Lung (tissue), 12 donors: ENCODE results near the gene DISC1. TPM values are rescaled to one million over a fixed set of nuclear protein-coding genes. Genes with fewer than 3 reads are reported as not detected.
A peak's percentile ranks its signal among the peaks of the same experiment; 100 is the strongest.

Experiments used
- ATAC-seq: fragments of 200-7000 bp; cut with Tn5 transposase; one replicate; pipeline ENCODE4 v1.9.1; 2020; ENCODE audit warnings: moderate number of reproducible peaks; ENCODE audit not compliant: insufficient read depth, low FRiP score
- DNase-seq, 3 donors: peaks; one replicate each; pipeline ENCODE4 v3.0.0-alpha.2; 2013 to 2017
- H3K27ac ChIP-seq, 2 donors: one replicate each; pipeline ENCODE4 v1.5.1; 2013; ENCODE audit warnings: mild to moderate bottlenecking in 2 of 2, moderate library complexity in 2 of 2, control low read depth in 1 of 2, inconsistent platforms in 1 of 2, low read depth in 1 of 2, low read length in 1 of 2
- H3K27me3 ChIP-seq, 3 donors: one replicate each; pipeline ENCODE4 v1.5.1; 2013; ENCODE audit warnings: low read length in 2 of 3; ENCODE audit not compliant: control insufficient read depth in 3 of 3, insufficient read depth in 3 of 3
- H3K36me3 ChIP-seq, 4 donors: one replicate each; pipeline ENCODE4 v1.5.1; 2013; ENCODE audit warnings: low read length in 4 of 4, mild to moderate bottlenecking in 1 of 4, moderate library complexity in 1 of 4; ENCODE audit not compliant: control insufficient read depth in 4 of 4, insufficient read depth in 4 of 4
- H3K4me1 ChIP-seq, 5 donors: one replicate each; pipeline ENCODE4 v1.5.1; 2013; ENCODE audit warnings: low read length in 5 of 5, mild to moderate bottlenecking in 2 of 5, moderate library complexity in 1 of 5; ENCODE audit not compliant: control insufficient read depth in 5 of 5, insufficient read depth in 5 of 5
- H3K4me3 ChIP-seq: one replicate; pipeline ENCODE4 v1.5.1; 2013; ENCODE audit warnings: mild to moderate bottlenecking, control low read depth, moderate library complexity
- H3K9ac ChIP-seq, 2 donors: one replicate each; pipeline ENCODE4 v1.5.1; 2013; ENCODE audit warnings: low read length in 2 of 2, control low read depth in 1 of 2; ENCODE audit not compliant: insufficient read depth in 1 of 2
- H3K9me3 ChIP-seq, 4 donors: one replicate each; pipeline ENCODE4 v1.5.1; 2013; ENCODE audit warnings: low read length in 3 of 4, mild to moderate bottlenecking in 1 of 4, moderate library complexity in 1 of 4; ENCODE audit not compliant: control insufficient read depth in 4 of 4, insufficient read depth in 3 of 4
- CTCF ChIP-seq: IDR thresholded peaks from 2 replicates; pipeline ENCODE4 v1.5.1; 2012; ENCODE audit warnings: mild to moderate bottlenecking; ENCODE audit errors: control extremely low read depth, extremely low read depth
- WGBS, 2 donors: extraction: QIAGEN DNeasy Blood & Tissue Kit; methylation state at CpG; one replicate each; pipeline ENCODE4 v1.1.7; 2013; 5-methylcytosine and 5-hydroxymethylcytosine counted together
- polyA plus RNA-seq, 2 donors: library from polyadenylated mRNA; stranded (reverse); fragments of 200-250 nt; gene quantifications; one replicate each; pipeline ENCODE4 v1.2.1, GENCODE V29; 2013
- total RNA-seq, 2 donors: library from RNA; depleted of rRNA in 1 of 2; stranded (reverse); fragments of >200 nt in 1 of 2; gene quantifications; one replicate each; pipeline ENCODE4 v1.2.1, GENCODE V29; 2014 to 2021
- donor health status: control.
- donor health status: control.
- donor health status: Bipolar disorder and iron deficiency.
- donor health status: healthy.
- donor health status: DM: yes; HTN: yes; CAD: no.

DISC1 gene
- total and polyA plus RNA-seq, 4 donors: 0.98 to 32.9 (median 6.1) TPM

- DNase-seq (no peak), ATAC-seq (peak; percentile 75)
- H3K4me1 ChIP-seq: peaks cover 0 to 2% (median 0%) of the 10 kb centered on the region in 5 donors
- no peaks in the 10 kb centered on the region for H3K9me3 ChIP-seq
- H3K27me3 ChIP-seq: no peaks in the 10 kb centered on the region
- H3K4me3 ChIP-seq: no peak overlapping the region
- H3K36me3 ChIP-seq: no peaks in the 10 kb centered on the region
- no peak overlapping the region for H3K27ac ChIP-seq
- TF ChIP-seq CTCF: no peak
- 37 to 64% methylated on average over 10 of the region's 10 CpGs for WGBS, 2 donors
- H3K9ac ChIP-seq: no peak overlapping the region
Observed at GRCh38 chr1:231612393-231613089, 14.0 kb upstream of the DISC1 start.

DNA sequence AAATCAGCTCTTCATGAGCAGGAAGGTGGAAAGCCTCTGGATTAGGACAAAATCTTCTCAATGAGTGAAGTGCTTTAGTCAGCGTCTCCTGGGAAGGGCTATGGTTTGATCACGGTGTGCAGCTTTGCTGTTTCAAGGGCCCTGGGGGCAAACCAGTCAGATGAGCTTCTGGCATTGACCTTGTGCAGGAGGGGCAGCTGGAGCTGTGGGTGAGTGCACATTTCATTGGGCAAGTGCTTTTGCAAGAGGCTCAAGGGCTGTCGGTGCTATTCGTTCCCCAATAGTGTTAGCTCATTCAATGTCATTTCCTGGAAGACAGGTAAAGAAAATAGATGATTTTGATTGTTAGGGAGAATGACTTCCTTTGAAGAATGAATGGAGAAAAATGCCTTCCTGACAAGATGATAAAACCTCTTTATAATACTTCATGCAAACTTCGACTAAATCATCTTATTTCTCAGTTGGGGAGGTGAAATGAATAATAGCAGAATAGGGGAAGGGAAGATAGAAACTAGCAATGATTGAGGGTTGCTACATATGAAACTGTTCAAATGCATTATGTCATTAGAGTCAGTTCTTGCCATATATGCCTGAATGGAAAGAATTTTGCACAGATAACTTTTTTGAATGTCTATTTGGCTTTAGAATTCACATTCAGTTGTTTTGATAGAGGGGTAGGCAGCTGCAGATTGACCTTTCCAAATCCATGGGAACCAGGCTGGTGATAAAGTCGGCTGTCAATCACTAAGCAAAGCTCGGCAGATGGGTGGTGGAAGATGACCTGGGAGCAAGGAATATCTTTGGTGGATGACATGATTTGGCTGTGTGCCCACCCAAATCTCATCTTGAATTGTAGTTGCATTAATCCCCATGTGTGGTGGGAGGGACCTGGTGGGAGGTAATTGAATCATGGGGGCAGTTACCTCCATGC lies 12.9 kb upstream of the DISC1 start:
- DNase-seq: peak in 1 of 3 donors; percentile 24
- H3K27me3 ChIP-seq: no peaks in the 10 kb centered on the region
- no peaks in the 10 kb centered on the region for H3K36me3 ChIP-seq
- H3K4me3 ChIP-seq: no peak overlapping the region
- no peak overlapping the region for H3K9ac ChIP-seq
- no peak for ATAC-seq
- H3K27ac ChIP-seq: peak overlapping the region in 1 of 2 donors; percentile 56
- H3K4me1 ChIP-seq: peaks cover 0 to 2% (median 2%) of the 10 kb centered on the region in 5 donors
- no peaks in the 10 kb centered on the region for H3K9me3 ChIP-seq
- 43 to 47% methylated on average over 7 of the region's 7 CpGs for WGBS, 2 donors
- no peak for TF ChIP-seq CTCF

GRCh38 chr1:231616667-231617066 lies 9.9 kb upstream of the DISC1 start:
- ATAC-seq: no peak

More at GRCh38 chr1:231616667-231617066, 9.9 kb upstream of the DISC1 start:
- no peak for DNase-seq
- Histone ChIP-seq H3K9ac (no peak overlapping the region), H3K36me3 (no peaks in the 10 kb centered on the region), H3K4me1 (peaks cover 0 to 6% (median 2%) of the 10 kb centered on the region in 5 donors), H3K27ac (no peak overlapping the region), H3K9me3 (no peaks in the 10 kb centered on the region), H3K4me3 (no peak overlapping the region), H3K27me3 (no peaks in the 10 kb centered on the region)
- TF ChIP-seq CTCF: no peak
- WGBS, 2 donors: 76 to 82% methylated on average over 2 of the region's 2 CpGs
